ENCODE results near the gene SHISA9.

SHISA9 gene

GRCh38 chr16:13242201-13242600 is 340.8 kb downstream of the SHISA9 start:
- Histone ChIP-seq H2AFZ (ENCODE audit: low read depth) (no peak overlapping the region), H3K79me2 (ENCODE audit: insufficient read depth, low read depth) (no peaks in the 10 kb centered on the region), H3K36me3 (ENCODE audit: insufficient read depth) (no peaks in the 10 kb centered on the region), H4K20me1 (ENCODE audit: insufficient read depth) (no peaks in the 10 kb centered on the region), H3K9ac (no peak overlapping the region), H3K4me2 (no peak overlapping the region), H3K27me3 (ENCODE audit: insufficient read depth, low read depth) (no peaks in the 10 kb centered on the region), H3K27ac (no peak overlapping the region), H3K4me3 (IDR thresholded peaks at IDR 0.05; ENCODE audit: insufficient read depth, low read depth, low read length) (no peak overlapping the region), H3K4me1 (ENCODE audit: low read depth, poor library complexity, severe bottlenecking) (no peaks in the 10 kb centered on the region)
- no peak for TF ChIP-seq CTCF (conservative IDR thresholded peaks at IDR 0.05; ENCODE audit: low read depth, low read length)

GRCh38 chr16:13244770-13245169 is 343.4 kb downstream of the SHISA9 start:
- H3K4me1 ChIP-seq (ENCODE audit: low read depth, poor library complexity, severe bottlenecking) = no peaks in the 10 kb centered on the region
- no peak overlapping the region for H3K27ac ChIP-seq
- H2AFZ ChIP-seq (ENCODE audit: low read depth) = no peak overlapping the region
- no peaks in the 10 kb centered on the region for H3K79me2 ChIP-seq (ENCODE audit: insufficient read depth, low read depth)
- no peak for TF ChIP-seq CTCF (conservative IDR thresholded peaks at IDR 0.05; ENCODE audit: low read depth, low read length)
- no peak overlapping the region for H3K4me3 ChIP-seq (IDR thresholded peaks at IDR 0.05; ENCODE audit: insufficient read depth, low read depth, low read length)
- no peak overlapping the region for H3K9ac ChIP-seq
- H3K27me3 ChIP-seq (ENCODE audit: insufficient read depth, low read depth) = no peaks in the 10 kb centered on the region
- no peaks in the 10 kb centered on the region for H3K36me3 ChIP-seq (ENCODE audit: insufficient read depth)
- no peak overlapping the region for H3K4me2 ChIP-seq
- H4K20me1 ChIP-seq (ENCODE audit: insufficient read depth) = no peaks in the 10 kb centered on the region

- TF ChIP-seq CTCF (conservative IDR thresholded peaks at IDR 0.05; ENCODE audit: low read depth, low read length) = no peak
- Histone ChIP-seq H4K20me1 (ENCODE audit: insufficient read depth) (no peaks in the 10 kb centered on the region), H3K4me2 (no peak overlapping the region), H3K4me1 (ENCODE audit: low read depth, poor library complexity, severe bottlenecking) (no peaks in the 10 kb centered on the region), H3K9ac (no peak overlapping the region), H3K79me2 (ENCODE audit: insufficient read depth, low read depth) (no peaks in the 10 kb centered on the region), H3K4me3 (IDR thresholded peaks at IDR 0.05; ENCODE audit: insufficient read depth, low read depth, low read length) (no peak overlapping the region), H2AFZ (ENCODE audit: low read depth) (no peak overlapping the region), H3K36me3 (ENCODE audit: insufficient read depth) (no peaks in the 10 kb centered on the region), H3K27me3 (ENCODE audit: insufficient read depth, low read depth) (no peaks in the 10 kb centered on the region), H3K27ac (no peak overlapping the region)
These were observed 344.4 kb downstream of the SHISA9 start for GRCh38 chr16:13245713-13246377.

- no peaks in the 10 kb centered on the region for H3K27me3 ChIP-seq (ENCODE audit: insufficient read depth, low read depth)
These were observed 353.7 kb downstream of the SHISA9 start for GRCh38 chr16:13254998-13255614.

More at GRCh38 chr16:13254998-13255614, 353.7 kb downstream of the SHISA9 start:
- Histone ChIP-seq H3K4me2 (no peak overlapping the region), H3K4me3 (IDR thresholded peaks at IDR 0.05; ENCODE audit: insufficient read depth, low read depth, low read length) (no peak overlapping the region), H3K4me1 (ENCODE audit: low read depth, poor library complexity, severe bottlenecking) (no peaks in the 10 kb centered on the region), H3K36me3 (ENCODE audit: insufficient read depth) (no peaks in the 10 kb centered on the region), H3K79me2 (ENCODE audit: insufficient read depth, low read depth) (no peaks in the 10 kb centered on the region), H3K27ac (no peak overlapping the region), H3K9ac (no peak overlapping the region), H4K20me1 (ENCODE audit: insufficient read depth) (no peaks in the 10 kb centered on the region), H2AFZ (ENCODE audit: low read depth) (no peak overlapping the region)
- TF ChIP-seq CTCF (conservative IDR thresholded peaks at IDR 0.05; ENCODE audit: low read depth, low read length) = no peak
